Hematopoietic multipotent progenitor cell treated with erythropoietin and hydrocortisone succinate and interleukin-3 and kit ligand, for 8 days (in vitro differentiated cells): Measurements from ENCODE around the gene ERCC6L.

Experiments
- DNase-seq: peaks from one replicate; pipeline ENCODE4 v3.0.0-alpha.2; 2015

ERCC6L gene

GRCh38 chrX:72158773-72159172, 80.1 kb downstream of the ERCC6L start:
- DNase-seq: no peak
